Stimulated activated CD4-positive, alpha-beta T cell treated with anti-CD3 and anti-CD28 coated beads, Interleukin-2, amount 100 ng/mL, for 48 hours (primary cell): Measurements from ENCODE around the gene GADL1.

Experiments
- DNase-seq, 2 donors: peaks; one replicate each; pipeline ENCODE4 v3.0.0-alpha.2; 2020

Gene GADL1

GRCh38 chr3:30752970-30753369 is 141.5 kb downstream of the GADL1 start:
- no peak for DNase-seq

GRCh38 chr3:30752491-30752890 is 142.0 kb downstream of the GADL1 start:
- DNase-seq: no peak

GRCh38 chr3:30751610-30752299 is 142.7 kb downstream of the GADL1 start:
- DNase-seq: peak; percentile 38 to 48

- no peak for DNase-seq
Measured at GRCh38 chr3:30750967-30751366, 143.5 kb downstream of the GADL1 start.

GRCh38 chr3:30749230-30749629 is 145.2 kb downstream of the GADL1 start:
- no peak for DNase-seq

GRCh38 chr3:30747771-30748281 is 146.6 kb downstream of the GADL1 start:
- DNase-seq: no peak

GRCh38 chr3:30743641-30744317 is 150.7 kb downstream of the GADL1 start:
- no peak for DNase-seq

- no peak for DNase-seq
Measured at GRCh38 chr3:30742796-30743619, 151.5 kb downstream of the GADL1 start.

GRCh38 chr3:30741889-30742288 is 152.6 kb downstream of the GADL1 start:
- DNase-seq: no peak

GRCh38 chr3:30738605-30739004 is 155.9 kb downstream of the GADL1 start:
- no peak for DNase-seq

GRCh38 chr3:30737743-30738499 is 156.5 kb downstream of the GADL1 start:
- DNase-seq: no peak

- DNase-seq: no peak
Measured at GRCh38 chr3:30733696-30734095, 160.8 kb downstream of the GADL1 start.

- no peak for DNase-seq
Measured at GRCh38 chr3:30733209-30733608, 161.3 kb downstream of the GADL1 start.

- no peak for DNase-seq
Measured at GRCh38 chr3:30730967-30731366, 163.5 kb downstream of the GADL1 start.

- DNase-seq: no peak
Measured at GRCh38 chr3:30729936-30730335, 164.5 kb downstream of the GADL1 start.

- DNase-seq: no peak
Measured at GRCh38 chr3:30729512-30729911, 164.9 kb downstream of the GADL1 start.

GRCh38 chr3:30728143-30728542 is 166.3 kb downstream of the GADL1 start:
- no peak for DNase-seq

GRCh38 chr3:30724863-30725262 is 169.6 kb downstream of the GADL1 start:
- DNase-seq: no peak

GRCh38 chr3:30723211-30723610 is 171.2 kb downstream of the GADL1 start:
- DNase-seq: no peak

- no peak for DNase-seq
Measured at GRCh38 chr3:30721314-30721634, 173.2 kb downstream of the GADL1 start.

- no peak for DNase-seq
Measured at GRCh38 chr3:30720586-30721313, 173.7 kb downstream of the GADL1 start.

- DNase-seq: no peak
Measured at GRCh38 chr3:30719536-30719935, 174.9 kb downstream of the GADL1 start.
